Endometrial microvascular endothelial cells (primary cell): ENCODE measurements around the gene SCARB1. TPM values are rescaled to one million over a fixed set of nuclear protein-coding genes. Genes with fewer than 3 reads are reported as not detected.

Source experiments
- in situ Hi-C: cut with HindIII; loops from 2 replicates; pipeline ENCODE4 v1.10.0; 2017; ENCODE audit warnings: low sequenced_read_pairs, low pct_unique_long_range_greater_than_20kb; ENCODE audit errors: inconsistent ontology term
- total RNA-seq: library from RNA; depleted of rRNA; stranded (reverse); fragments of >200 nt; gene quantifications from one replicate; pipeline ENCODE4 v1.2.3, GENCODE V29; 2015; ENCODE audit errors: inconsistent ontology term

The SCARB1 gene
- total RNA-seq, 1 donor from 2014 or later = 67.9 TPM

- in situ Hi-C loops = no loop called here
Measured at GRCh38 chr12:124786061-124786964, 77.4 kb downstream of the SCARB1 start.

- in situ Hi-C loops = no loop called here
Measured at GRCh38 chr12:124784871-124785572, 78.6 kb downstream of the SCARB1 start.

GRCh38 chr12:124783087-124783486 is 80.6 kb downstream of the SCARB1 start:
- in situ Hi-C loops = no loop called here

GRCh38 chr12:124782132-124782531 is 81.5 kb downstream of the SCARB1 start:
- in situ Hi-C loops = no loop called here

GRCh38 chr12:124780752-124781685 is 82.6 kb downstream of the SCARB1 start:
- in situ Hi-C loops = no loop called here

- in situ Hi-C loops = no loop called here
Measured at GRCh38 chr12:124780336-124780735, 83.3 kb downstream of the SCARB1 start.

GRCh38 chr12:124779161-124780141 is 84.2 kb downstream of the SCARB1 start:
- in situ Hi-C loops = no loop called here

GRCh38 chr12:124778411-124778810 is 85.3 kb downstream of the SCARB1 start:
- in situ Hi-C loops = no loop called here

GRCh38 chr12:124777399-124778372 is 86.0 kb downstream of the SCARB1 start:
- in situ Hi-C loops = no loop called here

- in situ Hi-C loops = no loop called here
Measured at GRCh38 chr12:124776125-124776513, 87.5 kb downstream of the SCARB1 start.

GRCh38 chr12:124774462-124775167 is 89.0 kb downstream of the SCARB1 start:
- in situ Hi-C loops = no loop called here

GRCh38 chr12:124774054-124774461 is 89.6 kb downstream of the SCARB1 start:
- in situ Hi-C loops = no loop called here

GRCh38 chr12:124772289-124773170 is 91.1 kb downstream of the SCARB1 start:
- in situ Hi-C loops = no loop called here

GRCh38 chr12:124771462-124772288 is 92.0 kb downstream of the SCARB1 start:
- in situ Hi-C loops = no loop called here

GRCh38 chr12:124770728-124771127 is 92.9 kb downstream of the SCARB1 start:
- in situ Hi-C loops = no loop called here
